WI38 (cell line): ENCODE results near the gene SMC4.

Experiments used
- H3K4me3 ChIP-seq: 2 replicates; pipeline ENCODE4 v1.5.1; 2011; ENCODE audit warnings: low read depth, mild to moderate bottlenecking, control low read depth, low read length
- TF ChIP-seq, protein P1 (sequence below): IDR thresholded peaks from 2 replicates; pipeline ENCODE4 v1.5.1; 2012; ENCODE audit warnings: low read depth, mild to moderate bottlenecking, control low read depth, low read length

SMC4 gene

DNA sequence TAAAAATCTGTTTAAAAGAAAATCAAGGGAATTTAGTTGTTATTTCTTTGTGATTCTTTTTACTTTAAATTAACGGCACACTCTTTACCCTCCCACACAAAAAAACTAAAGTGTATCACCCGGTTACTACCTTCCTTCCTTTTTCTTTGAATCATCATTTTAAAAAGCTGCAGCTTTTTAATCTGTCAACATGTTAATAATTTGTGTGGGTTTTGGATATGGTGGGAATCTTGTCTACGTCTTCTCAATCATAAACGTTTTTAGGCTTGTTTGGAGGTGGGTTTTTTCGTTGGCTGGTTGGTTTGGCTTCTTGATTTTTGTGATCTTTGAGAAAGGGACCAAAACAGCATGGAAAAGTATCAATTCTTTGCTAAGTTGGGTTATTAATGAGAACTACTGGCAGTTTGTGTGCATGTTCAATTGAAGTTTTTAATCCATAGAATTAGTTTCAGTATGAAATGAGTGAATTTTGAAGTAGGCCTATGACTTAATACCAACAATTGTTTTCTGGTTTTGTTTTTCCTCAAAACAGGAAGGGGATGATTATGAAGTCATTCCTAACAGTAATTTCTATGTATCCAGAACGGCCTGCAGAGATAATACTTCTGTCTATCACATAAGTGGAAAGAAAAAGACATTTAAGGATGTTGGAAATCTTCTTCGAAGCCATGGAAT lies 4.5 kb downstream of the SMC4 start:
- H3K4me3 ChIP-seq = peak overlapping the region; percentile 15
- TF ChIP-seq, protein P1, sequence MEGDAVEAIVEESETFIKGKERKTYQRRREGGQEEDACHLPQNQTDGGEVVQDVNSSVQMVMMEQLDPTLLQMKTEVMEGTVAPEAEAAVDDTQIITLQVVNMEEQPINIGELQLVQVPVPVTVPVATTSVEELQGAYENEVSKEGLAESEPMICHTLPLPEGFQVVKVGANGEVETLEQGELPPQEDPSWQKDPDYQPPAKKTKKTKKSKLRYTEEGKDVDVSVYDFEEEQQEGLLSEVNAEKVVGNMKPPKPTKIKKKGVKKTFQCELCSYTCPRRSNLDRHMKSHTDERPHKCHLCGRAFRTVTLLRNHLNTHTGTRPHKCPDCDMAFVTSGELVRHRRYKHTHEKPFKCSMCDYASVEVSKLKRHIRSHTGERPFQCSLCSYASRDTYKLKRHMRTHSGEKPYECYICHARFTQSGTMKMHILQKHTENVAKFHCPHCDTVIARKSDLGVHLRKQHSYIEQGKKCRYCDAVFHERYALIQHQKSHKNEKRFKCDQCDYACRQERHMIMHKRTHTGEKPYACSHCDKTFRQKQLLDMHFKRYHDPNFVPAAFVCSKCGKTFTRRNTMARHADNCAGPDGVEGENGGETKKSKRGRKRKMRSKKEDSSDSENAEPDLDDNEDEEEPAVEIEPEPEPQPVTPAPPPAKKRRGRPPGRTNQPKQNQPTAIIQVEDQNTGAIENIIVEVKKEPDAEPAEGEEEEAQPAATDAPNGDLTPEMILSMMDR = no peak

DNA sequence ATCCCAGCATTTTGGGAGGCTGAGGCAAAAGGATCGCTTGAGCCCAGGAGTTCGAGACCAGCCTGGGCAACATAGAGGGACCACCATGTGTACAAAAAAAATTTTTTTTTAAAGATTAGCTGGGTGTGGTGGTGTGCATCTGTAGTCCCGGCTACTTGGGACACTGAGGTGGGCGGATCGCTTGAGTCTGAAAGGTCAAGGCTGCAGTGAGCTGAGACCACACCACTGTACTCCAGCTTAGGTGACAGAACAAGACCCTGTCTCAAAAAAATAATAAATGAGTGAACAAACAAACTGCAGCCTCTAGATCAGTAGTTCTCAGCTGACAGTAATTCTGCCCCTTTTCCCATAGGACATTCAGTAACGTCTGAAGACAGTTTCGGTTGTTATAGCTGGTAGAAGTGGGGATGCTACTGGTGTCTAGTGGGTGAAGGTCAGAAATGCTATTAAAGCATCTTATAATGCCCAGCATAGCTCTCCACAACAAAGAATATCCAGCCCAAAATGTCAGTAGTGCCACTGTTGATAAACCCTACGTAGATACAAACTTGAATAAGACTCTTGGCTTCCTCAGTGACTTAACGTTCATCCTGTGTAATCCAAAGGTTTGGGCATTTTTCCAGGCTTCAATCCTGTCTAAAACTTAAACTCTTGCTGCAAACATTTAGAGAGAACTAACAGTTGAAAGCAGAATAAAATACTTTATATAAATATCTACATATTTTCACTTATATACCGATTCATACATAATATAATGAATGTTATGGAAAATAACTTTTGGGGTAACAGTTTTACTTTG lies 10.6 kb downstream of the SMC4 start:
- H3K4me3 ChIP-seq = no peak overlapping the region
- TF ChIP-seq, protein P1 = no peak

DNA sequence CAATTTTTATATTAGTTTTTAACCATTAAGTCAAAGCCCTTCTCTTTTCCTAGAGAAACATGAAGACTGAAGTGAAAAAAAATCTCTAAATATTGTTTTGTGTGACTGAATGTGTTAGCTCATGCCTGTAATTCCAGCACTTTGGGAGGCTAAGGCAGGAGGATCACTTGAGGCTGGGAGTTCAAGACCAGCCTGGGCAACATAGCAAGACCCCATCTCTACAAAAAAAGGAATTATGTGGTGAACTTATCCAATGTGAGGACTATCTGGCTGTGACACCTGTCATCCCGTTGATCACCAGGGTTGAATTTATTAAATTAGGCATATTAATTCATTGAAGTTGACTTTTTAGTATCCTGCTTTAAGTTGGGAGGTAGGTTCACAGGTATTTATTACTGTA lies 13.0 kb downstream of the SMC4 start:
- TF ChIP-seq, protein P1 = no peak

DNA sequence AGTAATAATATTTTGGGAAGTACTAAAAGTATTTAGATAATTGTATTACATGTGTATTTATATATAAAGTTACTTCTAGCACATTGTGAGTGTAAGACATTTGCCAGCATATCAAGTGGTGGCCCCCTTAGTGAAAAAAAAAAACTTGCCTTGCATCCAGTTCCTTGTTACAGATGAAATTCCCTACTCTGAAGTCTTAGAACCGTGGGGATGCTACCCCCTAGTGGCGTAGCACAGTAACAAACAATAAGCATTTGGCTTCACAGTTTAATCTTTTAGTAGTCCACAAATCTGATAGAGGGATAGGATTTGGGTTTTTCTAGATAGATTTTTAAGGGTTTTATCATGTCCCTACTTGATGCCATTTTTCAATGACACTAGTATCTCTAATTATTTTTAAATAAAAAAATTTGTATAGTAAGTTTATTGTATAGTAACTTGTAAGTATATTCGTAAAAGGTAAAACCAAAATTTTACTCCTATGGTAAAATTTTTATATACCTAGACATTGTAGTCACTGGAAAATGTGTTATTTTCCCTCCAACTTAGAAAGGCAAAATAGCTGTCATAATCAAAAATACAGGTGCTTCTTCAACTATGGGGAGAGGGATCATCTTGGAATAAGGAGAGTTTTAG lies 14.3 kb downstream of the SMC4 start:
- TF ChIP-seq, protein P1 = peak; percentile 63
- H3K4me3 ChIP-seq = no peak overlapping the region

More for the DNA sequence above, 13.0 kb downstream of the SMC4 start:
- H3K4me3 ChIP-seq = no peak overlapping the region

DNA sequence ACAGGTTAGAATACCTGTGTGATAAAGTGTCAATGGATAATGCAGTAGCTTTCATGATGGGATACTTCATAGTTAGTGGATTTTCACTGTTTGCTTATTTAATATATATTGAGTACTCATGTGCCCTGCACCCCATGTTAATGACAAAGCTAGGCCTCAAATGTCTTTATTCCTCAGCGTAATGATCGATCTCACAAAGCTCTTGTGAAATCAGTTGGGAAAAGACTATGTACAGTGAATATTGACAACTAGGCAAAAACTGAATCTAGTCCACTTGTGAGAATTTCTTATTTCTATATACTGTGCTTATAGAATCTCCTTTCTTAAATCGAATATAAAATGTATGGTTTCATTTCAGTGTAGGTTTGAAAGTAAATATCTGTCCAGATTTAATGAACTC lies 17.9 kb downstream of the SMC4 start:
- H3K4me3 ChIP-seq = no peak overlapping the region
- TF ChIP-seq, protein P1 = no peak

DNA sequence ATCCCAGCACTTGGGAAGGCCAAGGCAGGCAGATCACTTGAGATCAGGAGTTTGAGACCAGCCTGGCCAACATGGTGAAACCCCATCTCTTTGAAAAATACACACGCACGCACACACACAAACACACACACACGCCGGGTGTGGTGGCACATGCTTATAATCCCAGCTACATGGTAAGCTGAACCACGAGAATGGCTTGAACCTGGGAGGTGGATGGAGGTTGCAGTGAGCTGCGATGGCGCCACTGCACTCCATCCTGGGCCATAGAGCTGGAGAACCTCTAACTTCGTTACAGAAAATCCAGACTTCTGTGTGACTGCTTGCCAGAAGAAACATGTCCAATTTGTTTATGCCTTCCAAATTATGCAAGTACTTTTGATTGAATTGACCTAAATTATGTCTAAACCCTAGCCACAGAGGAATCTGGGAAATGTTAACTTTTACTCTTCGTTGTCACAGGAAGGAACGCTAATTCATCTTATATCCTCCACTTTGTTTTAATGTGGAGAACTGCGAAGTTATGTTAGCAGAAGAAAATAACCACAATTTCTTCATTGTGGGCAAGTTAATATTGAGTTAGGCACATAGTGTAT lies 28.5 kb downstream of the SMC4 start:
- H3K4me3 ChIP-seq = no peak overlapping the region
- TF ChIP-seq, protein P1 = no peak
